Trophoblast cell (in vitro differentiated cells and primary cell): Measurements from ENCODE around the gene CEACAM1. TPM values are rescaled to one million over a fixed set of nuclear protein-coding genes. Genes with fewer than 3 reads are reported as not detected.

ENCODE experiments used
- DNase-seq, 2 donors: peaks; one replicate each; pipeline ENCODE4 v3.0.0-alpha.2; 2016
- H2AFZ ChIP-seq: 2 replicates; pipeline ENCODE4 v1.6.1; 2013; ENCODE audit warnings: low read length, moderate library complexity, mild to moderate bottlenecking; ENCODE audit not compliant: insufficient read depth, poor library complexity
- H2AK5ac ChIP-seq: 2 replicates; pipeline ENCODE4 v1.6.1; 2013; ENCODE audit warnings: mild to moderate bottlenecking, low read length
- H2BK120ac ChIP-seq: 2 replicates; pipeline ENCODE4 v1.6.1; 2013; ENCODE audit warnings: low read length, mild to moderate bottlenecking, moderate library complexity; ENCODE audit not compliant: insufficient read depth, poor library complexity
- H2BK12ac ChIP-seq: 2 replicates; pipeline ENCODE4 v1.6.1; 2013; ENCODE audit warnings: mild to moderate bottlenecking, low read length, moderate library complexity
- H2BK5ac ChIP-seq: 2 replicates; pipeline ENCODE4 v1.6.1; 2013; ENCODE audit warnings: low read length, low read depth, moderate library complexity, mild to moderate bottlenecking; ENCODE audit not compliant: poor library complexity
- H3K14ac ChIP-seq: 2 replicates; pipeline ENCODE4 v1.6.1; 2013; ENCODE audit warnings: mild to moderate bottlenecking, low read length
- H3K18ac ChIP-seq: 2 replicates; pipeline ENCODE4 v1.6.1; 2013; ENCODE audit warnings: mild to moderate bottlenecking, low read length
- H3K23ac ChIP-seq: 2 replicates; pipeline ENCODE4 v1.6.1; 2013; ENCODE audit warnings: low read length
- H3K27ac ChIP-seq: 2 replicates; pipeline ENCODE4 v1.5.1; 2013; ENCODE audit warnings: low read depth, mild to moderate bottlenecking, inconsistent platforms, low read length, moderate library complexity
- H3K27me3 ChIP-seq: 2 replicates; pipeline ENCODE4 v1.6.1; 2013; ENCODE audit warnings: inconsistent platforms, mild to moderate bottlenecking, low read length, moderate library complexity; ENCODE audit not compliant: insufficient read depth
- H3K36me3 ChIP-seq, 2 experiments: 1 replicate in 1 of 2; 2 replicates in 1 of 2; pipeline ENCODE4 v1.6.1; 2013; ENCODE audit warnings: low read length in 2 of 2, mild to moderate bottlenecking in 2 of 2, moderate library complexity in 1 of 2; ENCODE audit not compliant: insufficient read depth in 2 of 2, control insufficient read depth in 1 of 2
- H3K4ac ChIP-seq: 2 replicates; pipeline ENCODE4 v1.6.1; 2013; ENCODE audit warnings: low read depth, mild to moderate bottlenecking, low read length, moderate library complexity
- H3K4me1 ChIP-seq, 2 experiments: 1 replicate in 1 of 2; 2 replicates in 1 of 2; pipeline ENCODE4 v1.6.1; 2013; ENCODE audit warnings: low read length in 2 of 2, mild to moderate bottlenecking in 2 of 2, moderate library complexity in 1 of 2; ENCODE audit not compliant: insufficient read depth in 2 of 2, control insufficient read depth in 1 of 2
- H3K4me2 ChIP-seq: 2 replicates; pipeline ENCODE4 v1.6.1; 2013; ENCODE audit warnings: inconsistent platforms, mild to moderate bottlenecking, low read length, moderate library complexity
- H3K4me3 ChIP-seq: 2 replicates; pipeline ENCODE4 v1.5.1; 2013; ENCODE audit warnings: mild to moderate bottlenecking, low read depth, low read length, inconsistent platforms
- H3K79me1 ChIP-seq: one replicate; pipeline ENCODE4 v1.6.1; 2013; ENCODE audit warnings: low read length
- H3K79me2 ChIP-seq: 2 replicates; pipeline ENCODE4 v1.6.1; 2013; ENCODE audit warnings: low read length, mild to moderate bottlenecking; ENCODE audit not compliant: control insufficient read depth, insufficient read depth, poor library complexity
- H3K9ac ChIP-seq: 2 replicates; pipeline ENCODE4 v1.6.1; 2013; ENCODE audit warnings: mild to moderate bottlenecking, low read length
- H3K9me3 ChIP-seq: 2 replicates; pipeline ENCODE4 v1.6.1; 2013; ENCODE audit warnings: low read depth, mild to moderate bottlenecking, control low read depth, inconsistent platforms, low read length; ENCODE audit not compliant: insufficient read depth
- H4K12ac ChIP-seq: 2 replicates; pipeline ENCODE4 v1.6.1; 2013; ENCODE audit warnings: low read depth, mild to moderate bottlenecking, low read length, moderate library complexity
- H4K8ac ChIP-seq: 2 replicates; pipeline ENCODE4 v1.6.1; 2013; ENCODE audit warnings: low read depth, mild to moderate bottlenecking, low read length, moderate library complexity
- H4K91ac ChIP-seq: one replicate; pipeline ENCODE4 v1.6.1; 2013; ENCODE audit warnings: low read depth, mild to moderate bottlenecking, low read length, moderate library complexity
- WGBS: extraction: QIAGEN DNeasy Blood & Tissue Kit; methylation state at CpG from one replicate; pipeline ENCODE4 v1.1.7; 2013; ENCODE audit warnings: missing lambda C conversion rate; ENCODE audit not compliant: insufficient read length, insufficient coverage; ENCODE audit errors: extremely low coverage; 5-methylcytosine and 5-hydroxymethylcytosine counted together
- polyA plus RNA-seq: library from polyadenylated mRNA; stranded (reverse); fragments of 200-250 nt; gene quantifications from 2 replicates; pipeline ENCODE4 v1.2.3, GENCODE V29; 2013

The CEACAM1 gene
- 19.0 and 21.0 TPM in 2 replicates for polyA plus RNA-seq

- WGBS: no CpG with 5 or more reads among the region's 7 CpGs
- Histone ChIP-seq H3K9ac (no peak within 1 kb of the TSS), H2BK120ac (peak within 1 kb of the TSS; percentile 35)
Measured at GRCh38 chr19:42528354-42529247, at the start of gene CEACAM1. TSS of gene CEACAM1 (minus strand) at chr19:42528481. CDS start at chr19:42528374, 107 bp downstream.

GRCh38 chr19:42577016-42577415 is 48.7 kb upstream of the CEACAM1 start:
- H3K23ac ChIP-seq: no peak overlapping the region
- H3K9ac ChIP-seq: peak overlapping the region; percentile 49
- no peak overlapping the region for H3K4ac ChIP-seq
- H3K4me1 ChIP-seq: no peaks in the 10 kb centered on the region
- H3K79me2 ChIP-seq: no peaks in the 10 kb centered on the region
- no peak overlapping the region for H4K12ac ChIP-seq
- no peak overlapping the region for H3K4me2 ChIP-seq
- no peak overlapping the region for H4K91ac ChIP-seq
- H2AK5ac ChIP-seq: no peak overlapping the region
- H3K79me1 ChIP-seq: no peaks in the 10 kb centered on the region
- no peak overlapping the region for H3K4me3 ChIP-seq
- H3K27me3 ChIP-seq: no peaks in the 10 kb centered on the region
- WGBS: no CpG with 5 or more reads among the region's 1 CpG
- no peak overlapping the region for H2BK120ac ChIP-seq
- H3K27ac ChIP-seq: no peak overlapping the region
- no peak overlapping the region for H2BK5ac ChIP-seq
- H3K9me3 ChIP-seq: peaks cover 3% of the 10 kb centered on the region
- H2BK12ac ChIP-seq: no peak overlapping the region
- no peak overlapping the region for H2AFZ ChIP-seq
- H4K8ac ChIP-seq: no peak overlapping the region
- no peak for DNase-seq
- H3K14ac ChIP-seq: no peak overlapping the region
- no peak overlapping the region for H3K18ac ChIP-seq
- no peaks in the 10 kb centered on the region for H3K36me3 ChIP-seq

More at GRCh38 chr19:42528354-42529247, at the start of gene CEACAM1:
- Histone ChIP-seq H2BK12ac (peak within 1 kb of the TSS; percentile 24), H3K4me1 (peaks cover 11 to 12% of the 10 kb centered on the region in 2 experiments), H2BK5ac (no peak within 1 kb of the TSS), H4K91ac (peak within 1 kb of the TSS; percentile 88), H3K14ac (peak within 1 kb of the TSS; percentile 69), H3K27ac (peak within 1 kb of the TSS; percentile 10), H3K79me2 (no peaks in the 10 kb centered on the region), H2AK5ac (peak within 1 kb of the TSS; percentile 80), H3K23ac (no peak within 1 kb of the TSS), H3K9me3 (peaks cover 4% of the 10 kb centered on the region), H3K18ac (peak within 1 kb of the TSS; percentile 19), H3K4me2 (no peak within 1 kb of the TSS), H4K8ac (peak within 1 kb of the TSS; percentile 49), H2AFZ (peak within 1 kb of the TSS; percentile 42), H3K79me1 (peaks cover 10% of the 10 kb centered on the region), H3K27me3 (no peaks in the 10 kb centered on the region), H3K4me3 (no peak within 1 kb of the TSS), H4K12ac (peak within 1 kb of the TSS; percentile 38), H3K4ac (no peak within 1 kb of the TSS), H3K36me3 (no peaks in the 10 kb centered on the region)
- peak; percentile 49 to 68 for DNase-seq

GRCh38 chr19:42576241-42576640 is 48.0 kb upstream of the CEACAM1 start:
- Histone ChIP-seq H3K79me2 (no peaks in the 10 kb centered on the region), H3K9me3 (peaks cover 3% of the 10 kb centered on the region), H3K4me3 (no peak overlapping the region), H3K9ac (no peak overlapping the region), H3K4me1 (no peaks in the 10 kb centered on the region), H4K12ac (no peak overlapping the region), H3K27me3 (no peaks in the 10 kb centered on the region), H2AK5ac (no peak overlapping the region), H3K14ac (no peak overlapping the region), H3K4me2 (no peak overlapping the region), H2BK12ac (no peak overlapping the region), H3K27ac (no peak overlapping the region), H2AFZ (no peak overlapping the region), H2BK120ac (no peak overlapping the region), H3K36me3 (no peaks in the 10 kb centered on the region), H2BK5ac (no peak overlapping the region), H3K79me1 (no peaks in the 10 kb centered on the region), H4K8ac (no peak overlapping the region), H3K23ac (no peak overlapping the region), H4K91ac (no peak overlapping the region), H3K18ac (no peak overlapping the region), H3K4ac (no peak overlapping the region)
- no peak for DNase-seq
- no CpG with 5 or more reads among the region's 2 CpGs for WGBS

GRCh38 chr19:42573642-42574041 is 45.4 kb upstream of the CEACAM1 start:
- WGBS: no CpG with 5 or more reads among the region's 1 CpG
- no peak overlapping the region for H2AK5ac ChIP-seq
- H3K18ac ChIP-seq: no peak overlapping the region

More at GRCh38 chr19:42573642-42574041, 45.4 kb upstream of the CEACAM1 start:
- Histone ChIP-seq H2BK5ac (no peak overlapping the region), H3K4ac (no peak overlapping the region), H3K4me2 (no peak overlapping the region), H3K9me3 (peaks cover 3% of the 10 kb centered on the region), H4K8ac (no peak overlapping the region), H3K4me3 (no peak overlapping the region), H3K27me3 (no peaks in the 10 kb centered on the region), H3K79me2 (no peaks in the 10 kb centered on the region), H3K14ac (no peak overlapping the region), H4K91ac (no peak overlapping the region), H2AFZ (no peak overlapping the region), H3K23ac (no peak overlapping the region), H2BK12ac (no peak overlapping the region), H3K4me1 (no peaks in the 10 kb centered on the region), H3K27ac (no peak overlapping the region), H4K12ac (no peak overlapping the region), H2BK120ac (no peak overlapping the region), H3K79me1 (no peaks in the 10 kb centered on the region), H3K36me3 (no peaks in the 10 kb centered on the region), H3K9ac (no peak overlapping the region)
- no peak for DNase-seq
